Astrocyte of the spinal cord (primary cell): Measurements from ENCODE around the gene ENTHD1.

ENCODE experiments used
- DNase-seq: peaks from one replicate; pipeline ENCODE4 v3.0.0; 2011; ENCODE audit warnings: low read depth, low spot score
- H3K4me3 ChIP-seq: 2 replicates; pipeline ENCODE4 v1.5.1; 2011; ENCODE audit warnings: low read depth, mild to moderate bottlenecking, low read length, moderate library complexity
- in situ Hi-C: cut with HindIII; loops from 2 replicates; pipeline ENCODE4 v1.10.0; 2017; ENCODE audit warnings: low sequenced_read_pairs
- TF ChIP-seq, protein P1 (sequence below): IDR thresholded peaks from 2 replicates; pipeline ENCODE4 v1.5.1; 2012; ENCODE audit warnings: low read depth, mild to moderate bottlenecking, low read length, inconsistent platforms

The ENTHD1 gene

GRCh38 chr22:39938509-39939111 lies 45.0 kb upstream of the ENTHD1 start:
- DNase-seq, result no peak
- TF ChIP-seq, protein P1, sequence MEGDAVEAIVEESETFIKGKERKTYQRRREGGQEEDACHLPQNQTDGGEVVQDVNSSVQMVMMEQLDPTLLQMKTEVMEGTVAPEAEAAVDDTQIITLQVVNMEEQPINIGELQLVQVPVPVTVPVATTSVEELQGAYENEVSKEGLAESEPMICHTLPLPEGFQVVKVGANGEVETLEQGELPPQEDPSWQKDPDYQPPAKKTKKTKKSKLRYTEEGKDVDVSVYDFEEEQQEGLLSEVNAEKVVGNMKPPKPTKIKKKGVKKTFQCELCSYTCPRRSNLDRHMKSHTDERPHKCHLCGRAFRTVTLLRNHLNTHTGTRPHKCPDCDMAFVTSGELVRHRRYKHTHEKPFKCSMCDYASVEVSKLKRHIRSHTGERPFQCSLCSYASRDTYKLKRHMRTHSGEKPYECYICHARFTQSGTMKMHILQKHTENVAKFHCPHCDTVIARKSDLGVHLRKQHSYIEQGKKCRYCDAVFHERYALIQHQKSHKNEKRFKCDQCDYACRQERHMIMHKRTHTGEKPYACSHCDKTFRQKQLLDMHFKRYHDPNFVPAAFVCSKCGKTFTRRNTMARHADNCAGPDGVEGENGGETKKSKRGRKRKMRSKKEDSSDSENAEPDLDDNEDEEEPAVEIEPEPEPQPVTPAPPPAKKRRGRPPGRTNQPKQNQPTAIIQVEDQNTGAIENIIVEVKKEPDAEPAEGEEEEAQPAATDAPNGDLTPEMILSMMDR, result no peak
- H3K4me3 ChIP-seq, result no peak overlapping the region
- in situ Hi-C loops, result no loop called here

- TF ChIP-seq, protein P1, result no peak
- H3K4me3 ChIP-seq, result no peak overlapping the region
- in situ Hi-C loops, result no loop called here
- DNase-seq, result no peak
Measured at GRCh38 chr22:39937906-39938305, 44.3 kb upstream of the ENTHD1 start.

GRCh38 chr22:39936523-39937145 lies 43.1 kb upstream of the ENTHD1 start:
- DNase-seq, result no peak
- TF ChIP-seq, protein P1, result no peak
- in situ Hi-C loops, result no loop called here
- H3K4me3 ChIP-seq, result no peak overlapping the region

- no peak for DNase-seq
- in situ Hi-C loops, result no loop called here
- H3K4me3 ChIP-seq, result no peak overlapping the region
- TF ChIP-seq, protein P1, result no peak
Measured at GRCh38 chr22:39935612-39936011, 42.1 kb upstream of the ENTHD1 start.

DNA sequence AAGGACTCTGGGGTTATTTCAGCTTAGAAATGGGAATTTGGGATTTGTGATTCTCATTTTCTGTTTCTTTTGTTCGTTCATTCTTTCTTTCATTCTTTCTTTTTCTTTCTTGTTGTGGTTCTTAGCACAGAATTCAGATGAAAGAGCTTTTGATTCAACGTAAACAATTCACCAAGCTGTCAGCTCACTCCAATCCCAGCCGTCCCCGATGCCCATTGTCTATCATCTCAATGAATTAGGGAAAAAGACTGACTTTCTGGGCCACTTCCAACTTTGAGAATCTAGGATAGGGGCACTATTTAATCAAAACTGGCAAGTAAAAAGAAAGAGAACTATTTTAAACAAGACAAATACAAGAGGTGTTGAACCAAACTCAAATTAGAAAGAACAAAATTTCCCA lies 41.6 kb upstream of the ENTHD1 start:
- in situ Hi-C loops, result no loop called here
- no peak overlapping the region for H3K4me3 ChIP-seq
- TF ChIP-seq, protein P1, result no peak
- DNase-seq, result no peak

- no peak for DNase-seq
- no peak overlapping the region for H3K4me3 ChIP-seq
- in situ Hi-C loops, result no loop called here
- TF ChIP-seq, protein P1, result no peak
Measured at GRCh38 chr22:39933741-39934140, 40.2 kb upstream of the ENTHD1 start.
